GM23248 (cell line): ENCODE results near the gene STRIP1. TPM values are rescaled to one million over a fixed set of nuclear protein-coding genes. Genes with fewer than 3 reads are reported as not detected.

Source experiments
- DNase-seq: peaks from one replicate; pipeline ENCODE4 v3.0.0-alpha.2; 2015
- H2AFZ ChIP-seq: fragments of 200-600 bp; sonication (generic); 2 replicates; pipeline ENCODE4 v1.6.1; 2016; ENCODE audit warnings: antibody characterized with exemption
- H3F3A ChIP-seq: fragments of 200-600 bp; sonication (generic); 2 replicates; pipeline ENCODE4 v1.6.1; 2016; ENCODE audit warnings: mild to moderate bottlenecking, antibody characterized with exemption, mixed run types; ENCODE audit not compliant: insufficient read depth
- H3K27ac ChIP-seq: fragments of 200-600 bp; sonication (generic); 2 replicates; pipeline ENCODE4 v1.5.1; 2016; ENCODE audit warnings: mild to moderate bottlenecking
- H3K27me3 ChIP-seq: fragments of 200-600 bp; sonication (generic); replicated peaks from 2 replicates; pipeline ENCODE4 v1.6.1; 2016; ENCODE audit warnings: mild to moderate bottlenecking; ENCODE audit not compliant: insufficient read depth
- H3K36me3 ChIP-seq: fragments of 200-600 bp; sonication (generic); 2 replicates; pipeline ENCODE4 v1.6.1; 2016; ENCODE audit warnings: low read depth, mild to moderate bottlenecking
- H3K4me1 ChIP-seq: fragments of 200-600 bp; sonication (generic); 2 replicates; pipeline ENCODE4 v1.6.1; 2016; ENCODE audit warnings: mild to moderate bottlenecking; ENCODE audit not compliant: insufficient read depth
- H3K4me2 ChIP-seq: fragments of 200-600 bp; sonication (generic); one replicate; pipeline ENCODE4 v1.6.1; 2016; ENCODE audit warnings: mild to moderate bottlenecking; ENCODE audit not compliant: unreplicated experiment
- H3K4me3 ChIP-seq: fragments of 200-600 bp; sonication (generic); 2 replicates; pipeline ENCODE4 v1.5.1; 2016; ENCODE audit warnings: mild to moderate bottlenecking
- H3K79me2 ChIP-seq: fragments of 200-600 bp; sonication (generic); 2 replicates; pipeline ENCODE4 v1.6.1; 2016; ENCODE audit warnings: mild to moderate bottlenecking; ENCODE audit not compliant: insufficient read depth
- H3K9ac ChIP-seq: fragments of 200-600 bp; sonication (generic); 2 replicates; pipeline ENCODE4 v1.6.1; 2016; ENCODE audit warnings: mild to moderate bottlenecking
- H3K9me2 ChIP-seq: fragments of 200-600 bp; sonication (generic); 2 replicates; pipeline ENCODE4 v1.6.1; 2016; ENCODE audit warnings: mixed run types, mild to moderate bottlenecking, moderate library complexity; ENCODE audit not compliant: insufficient read depth
- H3K9me3 ChIP-seq: fragments of 200-600 bp; sonication (generic); one replicate; pipeline ENCODE4 v1.6.1; 2017; ENCODE audit warnings: low read depth
- H4K20me1 ChIP-seq: fragments of 200-600 bp; sonication (generic); 2 replicates; pipeline ENCODE4 v1.6.0; 2016; ENCODE audit not compliant: insufficient read depth
- EZH2 ChIP-seq: fragments of 200-600 bp; sonication (generic); IDR thresholded peaks from 2 replicates; pipeline ENCODE4 v1.6.1; 2018; ENCODE audit warnings: antibody characterized with exemption, mild to moderate bottlenecking; ENCODE audit not compliant: insufficient read depth, poor library complexity, severe bottlenecking
- EZH2phosphoT487 ChIP-seq: fragments of 200-600 bp; sonication (generic); IDR thresholded peaks from 2 replicates; pipeline ENCODE4 v1.6.1; 2018; ENCODE audit warnings: antibody characterized with exemption, moderate library complexity, mild to moderate bottlenecking, low read depth; ENCODE audit not compliant: insufficient read depth
- WGBS, 2 experiments: methylation state at CpG; one replicate each; pipeline ENCODE4 v1.1.6; 2015 to 2017; ENCODE audit warnings: low lambda C conversion rate in 2 of 2, low coverage in 1 of 2; ENCODE audit errors: missing lambda C conversion rate in 2 of 2; 5-methylcytosine and 5-hydroxymethylcytosine counted together
- in situ Hi-C: fragments of 300-500 bp; cut with MboI; formaldehyde crosslinking; loops from 2 replicates; pipeline ENCODE4 v1.15.0; 2020
- polyA plus RNA-seq: library from polyadenylated mRNA; unstranded; fragments of >200 nt; fragmentation: Nextera tagmentation; extraction: Ambion mirVana; gene quantifications from 2 replicates; pipeline ENCODE4 v1.2.1, GENCODE V29; 2016
- total RNA-seq: library from RNA; depleted of rRNA; stranded (reverse); fragments of >200 nt; shearing (Covaris generic); gene quantifications from 2 replicates; pipeline ENCODE4 v1.2.3, GENCODE V29; 2014; rRNA removed

Gene STRIP1
- total RNA-seq (41.9 and 49.9 TPM in 2 replicates), polyA plus RNA-seq (21.3 and 24.4 TPM in 2 replicates)

GRCh38 chr1:110034451-110035235, at the start of gene STRIP1:
STRIP1 (plus strand) TSS chr1:110034624; CDS start chr1:110034638, 14 bp downstream.
- H3K9ac ChIP-seq = peak within 1 kb of the TSS; percentile 97
- peak within 1 kb of the TSS; percentile 92 for H3K4me2 ChIP-seq
- peaks cover 12% of the 10 kb centered on the region for H3F3A ChIP-seq
- peak within 1 kb of the TSS; percentile 87 for H3K27ac ChIP-seq
- peaks cover 15% of the 10 kb centered on the region for H3K4me1 ChIP-seq
- TF ChIP-seq EZH2phosphoT487 (no peak), EZH2 (no peak)
- H3K9me2 ChIP-seq = no peaks in the 10 kb centered on the region
- no peaks in the 10 kb centered on the region for H3K27me3 ChIP-seq
- H2AFZ ChIP-seq = peak within 1 kb of the TSS; percentile 95
- no peaks in the 10 kb centered on the region; the same call in 1 of the 2 replicates for H4K20me1 ChIP-seq
- peaks cover 46% of the 10 kb centered on the region for H3K79me2 ChIP-seq
- DNase-seq = peak; percentile 99
- WGBS, 2 experiments = 0 to 1% methylated on average over 43 to 62 of the region's 66 CpGs
- in situ Hi-C loops = no loop called here
- H3K4me3 ChIP-seq = peak within 1 kb of the TSS; percentile 88
- no peaks in the 10 kb centered on the region for H3K9me3 ChIP-seq
- peaks cover 18% of the 10 kb centered on the region for H3K36me3 ChIP-seq

GRCh38 chr1:109985247-109986053, 49.0 kb upstream of the STRIP1 start:
- Histone ChIP-seq H2AFZ (peak overlapping the region; percentile 67), H3K79me2 (peaks cover 56% of the 10 kb centered on the region)

GRCh38 chr1:109986054-109986444, 48.4 kb upstream of the STRIP1 start:
- DNase-seq = no peak
- Histone ChIP-seq H4K20me1 (peaks cover 9% of the 10 kb centered on the region; the same call in 1 of the 2 replicates), H3K79me2 (peaks cover 62% of the 10 kb centered on the region), H3K9me3 (no peaks in the 10 kb centered on the region), H3K36me3 (no peaks in the 10 kb centered on the region), H3K9ac (peak overlapping the region; percentile 100), H3K4me2 (peak overlapping the region; percentile 97), H3K4me3 (peak overlapping the region; percentile 99), H3F3A (no peaks in the 10 kb centered on the region), H3K27me3 (no peaks in the 10 kb centered on the region), H2AFZ (no peak overlapping the region), H3K9me2 (no peaks in the 10 kb centered on the region), H3K27ac (peak overlapping the region; percentile 97; the same call in 1 of the 2 replicates), H3K4me1 (peaks cover 44% of the 10 kb centered on the region)
- WGBS, 2 experiments = 59 to 61% methylated on average over 3 of the region's 3 CpGs
- in situ Hi-C loops = loop anchor here (5.0 to 10.0 kb wide), 3 partner anchors 214 to 441 kb away; partner anchors contain the start of gene GNAI3
- no peak for TF ChIP-seq EZH2
- no peak for TF ChIP-seq EZH2phosphoT487

More at GRCh38 chr1:109985247-109986053, 49.0 kb upstream of the STRIP1 start:
- peak overlapping the region; percentile 97 for H3K27ac ChIP-seq
- no peaks in the 10 kb centered on the region for H3K36me3 ChIP-seq
- in situ Hi-C loops = loop anchor here (5.0 to 10.0 kb wide), 3 partner anchors 213 to 441 kb away; partner anchors contain the start of gene GNAI3
- 8 to 9% methylated on average over 21 to 22 of the region's 22 CpGs for WGBS, 2 experiments
- peak overlapping the region; percentile 97 for H3K4me2 ChIP-seq
- H3K27me3 ChIP-seq = no peaks in the 10 kb centered on the region
- peak; percentile 44 for DNase-seq
- no peaks in the 10 kb centered on the region for H3K9me2 ChIP-seq
- H4K20me1 ChIP-seq = peaks cover 9% of the 10 kb centered on the region; the same call in 1 of the 2 replicates
- H3F3A ChIP-seq = no peaks in the 10 kb centered on the region
- H3K4me1 ChIP-seq = peaks cover 42% of the 10 kb centered on the region
- H3K9me3 ChIP-seq = no peaks in the 10 kb centered on the region
- H3K4me3 ChIP-seq = peak overlapping the region; percentile 99
- peak overlapping the region; percentile 100 for H3K9ac ChIP-seq
- TF ChIP-seq EZH2 (no peak), EZH2phosphoT487 (no peak)

GRCh38 chr1:109988349-109988914, 46.0 kb upstream of the STRIP1 start:
- H2AFZ ChIP-seq = no peak overlapping the region
- no peak overlapping the region for H3K9ac ChIP-seq
- H3K27me3 ChIP-seq = no peaks in the 10 kb centered on the region
- H3K27ac ChIP-seq = no peak overlapping the region
- in situ Hi-C loops = loop anchor here (5.0 to 10.0 kb wide), 3 partner anchors 216 to 444 kb away; partner anchors contain the start of gene GNAI3
- peaks cover 9% of the 10 kb centered on the region; the same call in 1 of the 2 replicates for H4K20me1 ChIP-seq
- H3K79me2 ChIP-seq = peaks cover 85% of the 10 kb centered on the region
- H3K4me2 ChIP-seq = no peak overlapping the region
- H3K4me1 ChIP-seq = peaks cover 44% of the 10 kb centered on the region
- 95 to 99% methylated on average over 3 of the region's 3 CpGs for WGBS, 2 experiments
- TF ChIP-seq EZH2phosphoT487 (no peak), EZH2 (no peak)
- H3F3A ChIP-seq = peaks cover 8% of the 10 kb centered on the region
- no peaks in the 10 kb centered on the region for H3K9me2 ChIP-seq
- no peaks in the 10 kb centered on the region for H3K9me3 ChIP-seq
- DNase-seq = no peak
- no peak overlapping the region for H3K4me3 ChIP-seq
- no peaks in the 10 kb centered on the region for H3K36me3 ChIP-seq
